MG63 (cell line): ENCODE data around the gene KCNN1. TPM values are rescaled to one million over a fixed set of nuclear protein-coding genes. Genes with fewer than 3 reads are reported as not detected.
A peak's percentile ranks its signal among the peaks of the same experiment; 100 is the strongest.
"Not testable (repeated sequence)": the region's sequence is repeated elsewhere in the genome, so short reads cannot be mapped to it uniquely, and the experiment has no call there.

ENCODE experiments used
- DNase-seq: peaks from one replicate; pipeline ENCODE4 v3.0.0-alpha.2; 2020
- H3K27me3 ChIP-seq: fragments of 250-450 bp; sonication (Bioruptor Pico); 2 replicates; pipeline ENCODE4 v1.5.1; 2020; ENCODE audit warnings: mild to moderate bottlenecking, moderate library complexity
- H3K36me3 ChIP-seq: fragments of 250-450 bp; sonication (Bioruptor Pico); 2 replicates; pipeline ENCODE4 v1.5.1; 2020; ENCODE audit warnings: mild to moderate bottlenecking, moderate library complexity
- H3K4me3 ChIP-seq: fragments of 250-450 bp; sonication (Bioruptor Pico); 2 replicates; pipeline ENCODE4 v1.5.1; 2020; ENCODE audit warnings: mild to moderate bottlenecking, moderate library complexity
- H3K9me3 ChIP-seq: fragments of 250-450 bp; sonication (Bioruptor Pico); 2 replicates; pipeline ENCODE4 v1.5.1; 2020; ENCODE audit warnings: mild to moderate bottlenecking, moderate library complexity
- total RNA-seq: library from RNA; depleted of rRNA; stranded (reverse); fragments of >200 nt; shearing (Covaris generic); gene quantifications from 2 replicates; pipeline ENCODE4 v1.2.3, GENCODE V29; 2014; ENCODE audit warnings: low replicate concordance; rRNA removed

KCNN1 gene
- not detected in 2 replicates for total RNA-seq

DNA sequence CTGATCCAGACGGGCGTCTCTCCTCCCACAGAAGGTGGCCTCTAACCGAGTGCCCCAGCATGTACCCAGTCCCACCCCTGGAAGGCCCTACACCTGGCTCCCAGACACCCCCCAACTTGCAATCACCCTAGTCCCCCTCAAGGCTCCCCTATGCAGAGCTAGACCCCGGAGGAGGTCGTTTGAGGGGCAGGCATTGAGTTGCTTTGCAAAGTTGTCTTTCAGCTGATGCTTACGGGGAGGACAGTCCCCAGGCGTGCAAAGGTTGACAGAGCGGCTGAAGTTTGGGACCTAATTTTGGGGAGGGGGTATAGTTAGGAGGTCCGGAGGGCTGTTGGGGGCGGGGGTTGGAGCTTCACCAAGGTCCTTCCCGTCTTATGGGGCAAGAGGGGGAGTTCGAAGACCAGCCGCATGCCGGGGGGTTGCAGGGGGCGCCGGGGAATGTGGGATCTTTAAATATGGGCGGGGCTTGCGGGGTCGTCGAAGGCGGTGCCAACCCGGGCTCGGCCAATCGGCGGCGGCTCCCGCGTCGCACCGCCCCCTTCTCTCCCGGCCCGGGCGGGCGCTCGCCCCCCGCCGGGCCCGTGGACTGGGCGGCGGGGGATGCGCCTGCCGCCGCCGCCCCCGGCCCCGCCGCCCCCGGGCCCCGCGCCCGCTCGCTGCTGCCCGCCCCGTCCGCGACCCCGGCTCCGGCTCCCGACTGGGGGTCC lies at the start of gene KCNN1:
KCNN1 (plus strand) TSS at position 558 of the 707 bp plus-strand sequence. CDS start 6,782 bp downstream, outside the sequence.
- Histone ChIP-seq H3K36me3 (no peaks in the 10 kb centered on the region), H3K9me3 (no peaks in the 10 kb centered on the region), H3K4me3 (no peak within 1 kb of the TSS), H3K27me3 (peaks cover 35% of the 10 kb centered on the region)
- no peak for DNase-seq

DNA sequence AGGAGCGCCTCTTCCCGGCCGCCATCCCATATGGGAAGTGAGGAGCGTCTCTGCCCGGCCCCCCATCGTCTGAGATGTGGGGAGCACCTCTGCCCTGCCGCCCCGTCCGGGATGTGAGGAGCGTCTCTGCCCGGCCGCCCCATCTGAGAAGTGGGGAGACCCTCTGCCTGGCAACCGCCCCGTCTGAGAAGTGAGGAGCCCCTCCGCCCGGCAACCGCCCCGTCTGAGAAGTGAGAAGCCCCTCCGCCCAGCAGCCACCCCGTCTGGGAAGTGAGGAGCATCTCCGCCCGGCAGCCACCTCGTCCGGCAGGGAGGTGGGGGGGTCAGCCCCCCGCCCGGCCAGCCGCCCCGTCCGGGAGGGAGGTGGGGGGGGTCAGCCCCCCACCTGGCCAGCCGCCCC lies 48.8 kb upstream of the KCNN1 start:
- H3K27me3 ChIP-seq, DNase-seq, H3K4me3 ChIP-seq, H3K36me3 ChIP-seq: not testable (repeated sequence)
- peaks cover 15% of the 10 kb centered on the region for H3K9me3 ChIP-seq

- not testable (repeated sequence) for H3K27me3 ChIP-seq, DNase-seq, H3K4me3 ChIP-seq
Measured at GRCh38 chr19:17919122-17919521, 47.8 kb upstream of the KCNN1 start.

GRCh38 chr19:17920527-17920926 lies 46.4 kb upstream of the KCNN1 start:
- Histone ChIP-seq H3K36me3 (no peaks in the 10 kb centered on the region), H3K4me3 (no peak overlapping the region), H3K9me3 (peaks cover 5% of the 10 kb centered on the region), H3K27me3 (peaks cover 6% of the 10 kb centered on the region)
- no peak for DNase-seq

More at GRCh38 chr19:17919122-17919521, 47.8 kb upstream of the KCNN1 start:
- not testable (repeated sequence) for H3K36me3 ChIP-seq, H3K9me3 ChIP-seq

DNA sequence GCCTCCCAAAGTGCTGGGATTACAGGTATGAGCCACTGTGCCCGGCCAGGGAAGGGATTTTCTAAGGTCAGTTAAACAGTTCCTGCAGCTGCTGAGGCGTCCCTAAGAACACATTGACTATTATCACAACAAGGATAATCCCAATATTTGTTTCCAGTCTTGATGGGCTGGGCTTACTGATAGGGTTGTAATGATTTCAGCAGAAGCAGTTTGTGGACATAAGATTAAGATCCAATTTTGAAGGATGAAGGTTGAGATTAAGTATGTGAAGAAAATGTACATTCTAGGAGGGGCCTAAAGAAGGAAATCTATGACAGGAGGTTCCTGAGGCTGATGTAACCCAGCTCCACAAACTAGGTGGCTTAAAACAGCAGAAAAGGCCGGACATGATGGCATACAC lies 44.8 kb upstream of the KCNN1 start:
- Histone ChIP-seq H3K9me3 (peaks cover 5% of the 10 kb centered on the region), H3K4me3 (no peak overlapping the region), H3K36me3 (no peaks in the 10 kb centered on the region), H3K27me3 (peaks cover 2% of the 10 kb centered on the region; the same call in 1 of the 2 replicates)
- no peak for DNase-seq

DNA sequence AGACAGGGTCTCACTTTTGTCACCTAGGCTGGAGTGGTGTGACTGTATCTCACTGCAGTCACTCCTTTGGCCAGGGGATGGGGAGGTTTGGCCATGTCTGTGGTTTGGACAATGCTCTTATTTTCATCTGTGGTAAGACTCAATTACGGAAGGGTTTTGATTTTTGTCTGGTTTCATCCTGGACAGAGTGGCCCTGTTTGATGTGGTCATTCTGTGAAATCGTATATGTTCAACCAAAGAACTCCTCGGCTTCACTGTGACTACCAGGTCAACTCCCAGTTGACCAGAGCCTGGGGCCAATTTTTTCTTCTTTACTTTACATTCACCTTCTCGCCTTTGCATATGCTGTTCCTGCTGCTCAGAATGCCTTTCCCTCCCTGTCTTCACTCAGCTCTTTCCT lies 40.9 kb upstream of the KCNN1 start:
- H3K36me3 ChIP-seq = no peaks in the 10 kb centered on the region
- DNase-seq = no peak
- H3K4me3 ChIP-seq = no peak overlapping the region
- no peaks in the 10 kb centered on the region for H3K9me3 ChIP-seq
- H3K27me3 ChIP-seq = no peaks in the 10 kb centered on the region

DNA sequence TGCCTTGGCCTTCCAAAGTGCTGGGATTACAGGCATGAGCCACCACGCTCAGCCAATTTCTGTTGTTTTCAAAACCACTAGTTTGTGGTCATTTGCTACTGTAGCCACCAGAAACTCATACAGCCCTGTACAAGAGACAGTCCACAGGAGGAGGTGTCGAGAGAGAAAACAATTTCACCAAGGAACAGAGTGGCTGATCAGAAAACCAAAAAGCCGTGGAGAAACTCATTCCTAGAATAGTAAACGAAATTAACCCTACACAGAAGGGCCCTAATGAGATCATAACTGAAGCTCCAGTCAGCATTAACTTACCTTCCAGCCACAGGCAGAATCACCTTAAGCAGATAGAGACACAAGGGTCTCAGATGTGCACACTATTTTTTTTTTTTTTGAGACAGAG lies 37.9 kb upstream of the KCNN1 start:
- DNase-seq = no peak
- Histone ChIP-seq H3K36me3 (no peaks in the 10 kb centered on the region), H3K27me3 (no peaks in the 10 kb centered on the region), H3K9me3 (no peaks in the 10 kb centered on the region), H3K4me3 (no peak overlapping the region)

GRCh38 chr19:17931532-17932191 lies 35.2 kb upstream of the KCNN1 start:
- Histone ChIP-seq H3K36me3 (peaks cover 10% of the 10 kb centered on the region), H3K27me3 (no peaks in the 10 kb centered on the region), H3K4me3 (no peak overlapping the region), H3K9me3 (no peaks in the 10 kb centered on the region)
- no peak for DNase-seq

DNA sequence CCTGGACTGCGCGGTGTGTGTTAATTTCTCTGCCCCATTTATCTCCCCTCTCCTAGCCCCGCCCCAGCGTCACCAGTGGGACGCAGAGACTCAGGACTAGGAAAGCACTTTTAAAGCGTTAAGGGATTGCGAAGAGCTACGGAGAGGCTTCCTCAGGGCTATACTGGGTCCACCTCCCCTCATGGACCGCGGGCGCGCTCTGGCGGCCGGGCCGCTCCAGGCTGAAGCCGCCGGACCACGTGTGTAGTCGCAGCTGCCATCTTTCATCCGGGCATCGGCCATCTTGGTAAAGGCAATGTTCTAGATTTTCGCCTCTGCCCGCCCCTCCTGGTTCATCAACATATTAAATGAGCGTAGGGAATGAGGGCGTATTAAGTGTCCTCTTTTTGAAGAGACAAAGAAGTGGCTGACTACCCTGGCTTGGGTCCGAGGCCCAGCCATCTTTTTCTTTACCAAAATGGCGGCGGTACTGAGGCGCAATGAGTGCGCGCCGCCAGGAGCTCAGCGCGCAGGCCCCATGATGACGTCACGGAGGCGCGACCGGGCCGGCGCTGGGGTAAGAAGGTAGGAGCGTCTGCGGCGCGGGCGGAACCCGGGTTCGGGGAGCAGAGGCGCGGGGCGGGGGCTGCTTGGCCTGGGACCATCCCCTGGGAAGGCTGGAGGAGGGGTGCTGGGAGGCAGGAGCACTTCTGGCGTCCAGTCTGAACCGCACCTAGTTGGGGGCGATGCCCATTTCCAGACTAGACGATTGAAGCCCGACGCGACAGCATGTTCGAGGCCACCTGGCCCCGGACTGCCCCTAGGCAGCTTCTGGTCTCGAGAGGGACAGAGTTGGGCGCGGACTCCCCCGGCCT lies 34.2 kb upstream of the KCNN1 start, which contains the start of gene CCDC124:
CCDC124 (plus strand) TSS at position 531 of the 854 bp plus-strand sequence. CDS start 3,406 bp downstream, outside the sequence.
- Histone ChIP-seq H3K27me3 (no peaks in the 10 kb centered on the region), H3K9me3 (no peaks in the 10 kb centered on the region), H3K36me3 (peaks cover 17% of the 10 kb centered on the region), H3K4me3 (peak within 1 kb of the TSS; percentile 93)
- DNase-seq = peak; percentile 92

DNA sequence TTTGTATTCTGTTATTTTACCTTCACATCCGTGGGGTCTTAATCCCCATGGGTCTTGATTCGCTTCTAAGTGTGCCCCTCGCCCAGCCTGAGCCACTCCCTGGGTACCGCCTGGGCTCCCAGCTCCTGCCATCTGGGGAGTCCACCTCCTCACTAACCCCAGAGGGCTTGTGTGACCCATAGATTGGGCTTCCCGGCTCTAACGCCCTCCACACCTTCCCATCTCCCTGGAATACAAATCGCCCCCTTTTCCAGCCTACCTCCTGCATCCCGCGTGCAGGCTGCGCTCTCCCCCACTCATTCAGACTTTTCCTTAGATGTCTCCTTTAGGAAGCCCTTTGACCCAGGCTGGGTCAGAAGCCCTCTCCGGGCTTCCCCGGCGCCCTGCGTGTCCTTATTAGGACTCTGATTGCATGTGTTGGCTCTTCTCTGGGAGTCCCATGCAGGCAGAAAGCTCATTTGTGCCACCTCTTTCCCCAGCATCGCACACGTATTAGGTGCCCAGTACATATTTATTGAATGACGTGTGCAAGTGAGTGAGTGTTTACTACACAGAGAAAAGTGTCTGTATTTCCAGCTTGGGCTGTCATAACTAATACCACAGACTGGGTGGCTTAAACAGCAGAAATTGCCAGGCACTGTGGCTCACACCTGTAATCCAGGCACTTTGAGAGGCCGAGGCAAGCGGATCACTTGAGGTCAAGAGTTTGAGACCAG lies 33.3 kb upstream of the KCNN1 start:
- DNase-seq = peak; percentile 33
- no peaks in the 10 kb centered on the region for H3K9me3 ChIP-seq
- H3K36me3 ChIP-seq = peaks cover 20% of the 10 kb centered on the region
- H3K4me3 ChIP-seq = peak overlapping the region; percentile 93
- H3K27me3 ChIP-seq = no peaks in the 10 kb centered on the region

DNA sequence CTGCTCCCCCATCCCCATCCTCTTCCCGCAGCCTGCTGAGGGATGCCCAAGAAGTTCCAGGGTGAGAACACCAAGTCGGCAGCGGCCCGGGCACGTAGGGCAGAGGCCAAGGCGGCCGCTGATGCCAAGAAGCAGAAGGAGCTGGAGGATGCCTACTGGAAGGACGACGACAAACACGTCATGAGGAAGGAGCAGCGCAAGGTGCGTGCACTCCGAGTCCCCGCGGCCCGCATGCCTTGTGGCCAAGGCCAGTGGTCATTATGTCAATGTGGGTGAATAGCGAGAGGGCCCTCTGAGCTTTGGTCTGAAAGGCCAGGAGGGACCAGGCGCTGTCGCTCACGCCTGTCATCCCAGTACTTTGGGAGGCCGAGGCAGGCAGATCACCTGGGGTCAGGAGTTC lies 30.5 kb upstream of the KCNN1 start:
- H3K4me3 ChIP-seq = no peak overlapping the region
- H3K36me3 ChIP-seq = peaks cover 38% of the 10 kb centered on the region
- DNase-seq = no peak
- no peaks in the 10 kb centered on the region for H3K27me3 ChIP-seq
- no peaks in the 10 kb centered on the region for H3K9me3 ChIP-seq

DNA sequence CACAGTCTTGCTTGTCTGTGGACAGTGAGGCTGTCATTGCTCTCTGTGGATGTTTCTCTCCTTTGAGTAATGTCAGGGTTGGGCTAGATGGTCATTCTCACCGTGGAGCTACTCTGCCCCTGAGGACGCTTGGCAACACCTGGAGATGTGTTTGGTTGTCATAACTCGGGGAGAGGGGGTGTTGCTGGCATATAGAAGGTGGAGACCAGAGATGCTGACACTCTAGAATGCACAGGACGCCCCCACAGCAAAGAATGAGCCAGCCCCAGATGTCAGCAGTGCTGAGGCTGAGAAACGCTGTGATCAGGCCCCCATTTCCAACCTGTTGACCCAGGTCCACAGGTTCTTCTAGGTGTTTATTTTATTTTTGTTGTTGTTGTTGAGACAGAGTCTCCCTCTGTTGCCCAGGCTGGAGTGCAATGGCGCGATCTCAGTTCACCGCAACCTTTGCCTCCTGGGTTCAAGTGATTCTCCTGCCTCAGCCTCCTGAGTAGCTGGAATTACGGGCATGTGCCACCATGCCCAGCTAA lies 29.5 kb upstream of the KCNN1 start:
- Histone ChIP-seq H3K27me3 (no peaks in the 10 kb centered on the region), H3K4me3 (no peak overlapping the region), H3K9me3 (no peaks in the 10 kb centered on the region), H3K36me3 (peaks cover 38% of the 10 kb centered on the region)
- DNase-seq = no peak

GRCh38 chr19:17938092-17938845 lies 28.6 kb upstream of the KCNN1 start:
- H3K4me3 ChIP-seq = no peak overlapping the region
- peak; percentile 88 for DNase-seq
- no peaks in the 10 kb centered on the region for H3K27me3 ChIP-seq
- no peaks in the 10 kb centered on the region for H3K9me3 ChIP-seq
- H3K36me3 ChIP-seq = peaks cover 38% of the 10 kb centered on the region

DNA sequence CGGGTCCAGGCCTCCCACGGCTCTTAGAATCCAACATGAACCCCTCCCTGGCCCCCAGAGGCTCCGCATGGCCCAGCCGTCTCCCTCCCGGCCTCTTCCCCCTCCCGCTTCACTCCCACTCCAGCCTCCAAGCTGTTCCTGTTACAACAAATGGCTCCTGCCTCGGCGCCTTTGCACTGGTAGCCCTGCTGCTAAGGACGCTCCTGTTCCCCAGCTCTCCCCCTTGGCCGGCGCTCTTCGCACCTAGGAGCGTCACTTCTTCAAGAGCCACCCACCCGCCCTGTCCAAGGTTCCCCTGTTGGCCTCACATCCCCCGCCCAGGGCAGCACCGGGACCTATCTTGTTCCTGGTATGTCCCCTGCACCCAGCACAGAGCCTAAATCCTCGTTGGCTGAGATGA lies 24.7 kb upstream of the KCNN1 start:
- Histone ChIP-seq H3K36me3 (peaks cover 33% of the 10 kb centered on the region), H3K9me3 (no peaks in the 10 kb centered on the region), H3K4me3 (no peak overlapping the region), H3K27me3 (no peaks in the 10 kb centered on the region)
- DNase-seq = no peak

- H3K36me3 ChIP-seq = peaks cover 28% of the 10 kb centered on the region
Measured at GRCh38 chr19:17942582-17943273, 24.2 kb upstream of the KCNN1 start.

More at GRCh38 chr19:17942582-17943273, 24.2 kb upstream of the KCNN1 start:
- Histone ChIP-seq H3K4me3 (no peak overlapping the region), H3K27me3 (no peaks in the 10 kb centered on the region), H3K9me3 (no peaks in the 10 kb centered on the region)
- DNase-seq = no peak
